ENCODE results near the gene CPNE5.

GRCh38 chr6:36863670-36864540 lies 24.7 kb upstream of the CPNE5 start:
- TF ChIP-seq SMC3 (IDR thresholded peaks at IDR 0.05; ENCODE audit: low read depth, low read length), result no peak
- no peak for TF ChIP-seq CTCF (conservative IDR thresholded peaks at IDR 0.05; ENCODE audit: low read depth, low read length)
- no peak for TF ChIP-seq RAD21 (IDR thresholded peaks at IDR 0.05; ENCODE audit: low read length)
- no peak for TF ChIP-seq POLR2A (IDR thresholded peaks at IDR 0.05; ENCODE audit: low read depth, low read length)
- no peak for TF ChIP-seq MXI1 (IDR thresholded peaks at IDR 0.05; ENCODE audit: borderline replicate concordance, low read depth, low read length)
- TF ChIP-seq RCOR1 (IDR thresholded peaks at IDR 0.05; ENCODE audit: insufficient replicate concordance, low read length), result no peak
- no peak for TF ChIP-seq CEBPB (IDR thresholded peaks at IDR 0.05; ENCODE audit: low read depth, low read length)
- TF ChIP-seq RFX5 (IDR thresholded peaks at IDR 0.05; ENCODE audit: low read depth, low read length), result no peak
- TF ChIP-seq NFE2L2 (IDR thresholded peaks at IDR 0.05; ENCODE audit: low read depth, low read length), result no peak
- TF ChIP-seq MAZ (IDR thresholded peaks at IDR 0.05; ENCODE audit: borderline replicate concordance, low read depth, low read length), result no peak
- no peak for TF ChIP-seq BHLHE40 (IDR thresholded peaks at IDR 0.05; ENCODE audit: low read depth, low read length)
- no peak for TF ChIP-seq USF2 (IDR thresholded peaks at IDR 0.05; ENCODE audit: low read depth, low read length)
- TF ChIP-seq CHD1 (IDR thresholded peaks at IDR 0.05; ENCODE audit: low read depth, low read length), result no peak
- TF ChIP-seq FOS (IDR thresholded peaks at IDR 0.05; ENCODE audit: low read depth, low read length), result no peak
